Neuronal stem cell (in vitro differentiated cells): Measurements from ENCODE around the gene KCNAB2. TPM values are rescaled to one million over a fixed set of nuclear protein-coding genes. Genes with fewer than 3 reads are reported as not detected.

Experiments used
- DNase-seq: peaks from one replicate; pipeline ENCODE4 v3.0.0-alpha.2; 2013; ENCODE audit warnings: low spot score
- H2AFZ ChIP-seq: one replicate; pipeline ENCODE4 v1.6.1; 2013; ENCODE audit warnings: mild to moderate bottlenecking, low read length, inconsistent platforms
- H2AK5ac ChIP-seq: 2 replicates; pipeline ENCODE4 v1.6.1; 2013; ENCODE audit warnings: low read depth, mild to moderate bottlenecking, inconsistent platforms, low read length, moderate library complexity, mixed read lengths
- H2BK120ac ChIP-seq: 2 replicates; pipeline ENCODE4 v1.6.1; 2013; ENCODE audit warnings: low read depth, mild to moderate bottlenecking, inconsistent platforms, low read length, moderate library complexity, mixed read lengths
- H2BK12ac ChIP-seq: one replicate; pipeline ENCODE4 v1.6.1; 2013; ENCODE audit warnings: low read length, inconsistent platforms
- H2BK15ac ChIP-seq: 2 replicates; pipeline ENCODE4 v1.6.1; 2013; ENCODE audit warnings: mild to moderate bottlenecking, low read length, inconsistent platforms, mixed read lengths
- H2BK5ac ChIP-seq: one replicate; pipeline ENCODE4 v1.6.1; 2013; ENCODE audit warnings: inconsistent platforms, mild to moderate bottlenecking, low read length, moderate library complexity
- H3K14ac ChIP-seq: one replicate; pipeline ENCODE4 v1.6.1; 2013; ENCODE audit warnings: low read length, inconsistent platforms
- H3K18ac ChIP-seq: 2 replicates; pipeline ENCODE4 v1.6.1; 2013; ENCODE audit warnings: low read length, inconsistent platforms
- H3K23ac ChIP-seq: 2 replicates; pipeline ENCODE4 v1.6.1; 2013; ENCODE audit warnings: low read depth, mild to moderate bottlenecking, mixed read lengths, low read length, inconsistent platforms; ENCODE audit not compliant: poor library complexity
- H3K27ac ChIP-seq: replicated peaks from 3 replicates; pipeline ENCODE4 v1.5.1; 2013; ENCODE audit warnings: low read length, inconsistent platforms
- H3K27me3 ChIP-seq, 3 experiments: 2 replicates each; pipeline ENCODE4 v1.6.1; 2013; ENCODE audit warnings: low read length in 3 of 3, mild to moderate bottlenecking in 2 of 3, inconsistent platforms in 1 of 3, low read depth in 1 of 3, mixed read lengths in 1 of 3, moderate library complexity in 1 of 3; ENCODE audit not compliant: control insufficient read depth in 3 of 3, insufficient read depth in 3 of 3
- H3K36me3 ChIP-seq, 2 donors: replicated peaks in 1 of 2; 2 replicates each; pipeline ENCODE4 v1.6.1; 2013; ENCODE audit warnings: low read length in 2 of 2; ENCODE audit not compliant: control insufficient read depth in 2 of 2, insufficient read depth in 2 of 2
- H3K4ac ChIP-seq: 2 replicates; pipeline ENCODE4 v1.6.1; 2013; ENCODE audit warnings: inconsistent platforms, mild to moderate bottlenecking, low read length, moderate library complexity
- H3K4me1 ChIP-seq, 2 donors: 1 replicate in 1 of 2; 2 replicates in 1 of 2; pipeline ENCODE4 v1.6.1; 2013; ENCODE audit warnings: low read length in 2 of 2, low read depth in 1 of 2; ENCODE audit not compliant: control insufficient read depth in 2 of 2, insufficient read depth in 1 of 2
- H3K4me2 ChIP-seq: one replicate; pipeline ENCODE4 v1.6.1; 2013; ENCODE audit warnings: mild to moderate bottlenecking, low read length, inconsistent platforms; ENCODE audit not compliant: insufficient read depth, poor library complexity, severe bottlenecking
- H3K4me3 ChIP-seq, 2 donors: 2 replicates each; pipeline ENCODE4 v1.5.1; 2013; ENCODE audit warnings: low read length in 2 of 2, mild to moderate bottlenecking in 2 of 2, inconsistent platforms in 1 of 2, moderate library complexity in 1 of 2
- H3K79me1 ChIP-seq: one replicate; pipeline ENCODE4 v1.6.1; 2013; ENCODE audit warnings: low read depth, mild to moderate bottlenecking, inconsistent platforms, low read length, moderate library complexity
- H3K9ac ChIP-seq: one replicate; pipeline ENCODE4 v1.6.1; 2013; ENCODE audit warnings: mild to moderate bottlenecking, low read depth, low read length, inconsistent platforms; ENCODE audit not compliant: poor library complexity
- H3K9me3 ChIP-seq, 2 donors: replicated peaks in 1 of 2; 2 replicates each; pipeline versions ENCODE3 to v1.6.1; 2013; ENCODE audit warnings: low read length in 2 of 2, mild to moderate bottlenecking in 2 of 2, inconsistent platforms in 1 of 2, low read depth in 1 of 2, mixed read lengths in 1 of 2, moderate library complexity in 1 of 2; ENCODE audit not compliant: control insufficient read depth in 2 of 2, insufficient read depth in 1 of 2
- H4K8ac ChIP-seq: one replicate; pipeline ENCODE4 v1.6.1; 2013; ENCODE audit warnings: low read depth, mild to moderate bottlenecking, inconsistent platforms, low read length, moderate library complexity
- H4K91ac ChIP-seq: one replicate; pipeline ENCODE4 v1.6.1; 2013; ENCODE audit warnings: low read length, low read depth, mild to moderate bottlenecking, inconsistent platforms; ENCODE audit not compliant: poor library complexity
- WGBS, 2 donors: extraction: QIAGEN DNeasy Blood & Tissue Kit; methylation state at CpG; one replicate each; pipeline ENCODE4 v1.1.7; 2013; ENCODE audit warnings: missing lambda C conversion rate in 2 of 2, mixed read lengths in 1 of 2; ENCODE audit not compliant: insufficient read length in 2 of 2, insufficient replicate concordance in 1 of 2; ENCODE audit errors: extremely low coverage in 2 of 2; 5-methylcytosine and 5-hydroxymethylcytosine counted together
- polyA plus RNA-seq, 2 experiments: library from polyadenylated mRNA; stranded (reverse); fragments of 200-250 nt; gene quantifications; one replicate each; pipeline ENCODE4 v1.2.3, GENCODE V29; 2013

Gene KCNAB2
- 5.4 TPM for polyA plus RNA-seq (2013, experiment 1 of 2)
- 6.0 TPM for polyA plus RNA-seq (2013, experiment 2 of 2)

DNA sequence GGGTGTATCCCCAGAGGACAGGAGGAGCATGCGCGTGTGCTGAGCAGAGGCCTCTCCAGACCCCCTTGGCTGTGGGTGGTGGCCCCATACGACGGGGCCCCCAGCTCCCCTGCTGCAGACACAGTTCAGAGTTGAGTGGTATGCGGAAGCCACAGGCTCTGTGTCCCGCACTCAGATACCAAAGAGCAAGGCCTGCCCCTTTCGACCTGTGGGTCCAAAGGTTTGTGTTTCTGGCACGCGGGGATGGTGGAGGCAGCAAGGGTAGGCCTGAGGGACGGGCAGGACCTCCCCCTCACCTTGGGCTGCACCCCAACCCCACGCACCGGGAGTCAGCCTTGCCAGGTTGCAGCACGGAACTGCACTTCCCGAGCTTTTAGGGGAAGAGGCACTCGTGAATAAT lies at the start of gene KCNAB2:
KCNAB2 (plus strand) TSS at position 328 of the 400 bp plus-strand sequence. CDS start 5,649 bp downstream, outside the sequence.
- no peak within 1 kb of the TSS for H3K4me2 ChIP-seq
- no peak for DNase-seq
- no peak within 1 kb of the TSS for H3K4me3 ChIP-seq
- H3K9me3 ChIP-seq = no peaks in the 10 kb centered on the region
- H3K27me3 ChIP-seq = peaks cover 0 to 12% (median 0%) of the 10 kb centered on the region in 3 experiments
- H3K36me3 ChIP-seq = no peaks in the 10 kb centered on the region
- WGBS, 2 donors = no CpG with 5 or more reads among the region's 15 CpGs
- peak within 1 kb of the TSS; percentile 94 for H3K14ac ChIP-seq
- H2AFZ ChIP-seq = peak within 1 kb of the TSS; percentile 61
- H2BK5ac ChIP-seq = no peak within 1 kb of the TSS
- no peak within 1 kb of the TSS for H2BK15ac ChIP-seq
- H3K9ac ChIP-seq = peak within 1 kb of the TSS; percentile 9
- no peak within 1 kb of the TSS for H2BK120ac ChIP-seq
- no peak within 1 kb of the TSS for H2AK5ac ChIP-seq
- H3K23ac ChIP-seq = peak within 1 kb of the TSS; percentile 23
- H3K79me1 ChIP-seq = no peaks in the 10 kb centered on the region
- H4K91ac ChIP-seq = no peak within 1 kb of the TSS
- H4K8ac ChIP-seq = no peak within 1 kb of the TSS
- peaks cover 10 to 12% of the 10 kb centered on the region in 2 donors for H3K4me1 ChIP-seq
- H2BK12ac ChIP-seq = no peak within 1 kb of the TSS
- H3K18ac ChIP-seq = peak within 1 kb of the TSS; percentile 55
- H3K27ac ChIP-seq = no peak within 1 kb of the TSS
- no peak within 1 kb of the TSS for H3K4ac ChIP-seq

DNA sequence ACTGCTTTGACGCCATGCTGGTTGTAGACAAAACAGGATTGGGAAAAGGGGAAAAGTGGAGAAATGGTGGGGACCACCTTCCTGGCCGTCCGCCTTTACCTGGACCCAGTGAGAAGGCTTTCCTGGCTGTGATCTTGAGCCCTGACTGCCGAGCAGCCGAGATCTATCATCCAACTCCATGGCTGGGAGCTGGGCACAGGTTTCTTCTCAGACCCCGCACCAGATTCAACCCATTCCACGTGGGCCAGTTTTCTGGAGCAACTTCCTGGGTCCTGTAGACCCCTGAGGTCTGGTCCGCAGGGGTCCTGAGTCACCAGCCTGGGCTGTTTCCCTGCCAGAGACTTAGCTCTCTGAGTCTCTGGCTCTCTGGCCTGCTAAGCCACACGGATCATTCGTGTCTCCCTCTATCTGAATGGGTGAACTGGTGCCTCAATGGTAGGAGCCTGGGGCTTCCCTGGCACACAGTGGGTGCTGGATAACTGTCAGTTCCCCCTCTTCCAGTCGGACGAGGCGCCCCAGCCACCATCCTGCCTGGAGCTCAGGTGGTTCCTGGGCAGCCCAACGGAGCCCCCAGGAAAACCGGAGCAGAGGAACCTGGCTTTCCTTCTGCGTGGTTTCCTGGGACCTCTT lies 48.9 kb upstream of the KCNAB2 start:
- H3K79me1 ChIP-seq = peaks cover 2% of the 10 kb centered on the region
- peak overlapping the region; percentile 66 for H2BK5ac ChIP-seq
- no peak overlapping the region for H3K14ac ChIP-seq
- H3K4me1 ChIP-seq = peaks cover 19 to 23% of the 10 kb centered on the region in 2 donors
- no peak overlapping the region for H3K4ac ChIP-seq
- no peaks in the 10 kb centered on the region for H3K27me3 ChIP-seq
- no peak overlapping the region for H3K23ac ChIP-seq
- no peak overlapping the region for H3K27ac ChIP-seq
- peak overlapping the region; percentile 44 for H2AK5ac ChIP-seq
- H4K91ac ChIP-seq = no peak overlapping the region
- H3K9me3 ChIP-seq = no peaks in the 10 kb centered on the region
- H3K18ac ChIP-seq = no peak overlapping the region
- H2BK15ac ChIP-seq = peak overlapping the region; percentile 45
- no peak overlapping the region for H3K4me2 ChIP-seq
- no peak for DNase-seq
- H2BK12ac ChIP-seq = no peak overlapping the region
- no peak overlapping the region for H2BK120ac ChIP-seq
- no CpG with 5 or more reads among the region's 16 CpGs for WGBS, 2 donors
- no peak overlapping the region for H2AFZ ChIP-seq
- no peak overlapping the region for H4K8ac ChIP-seq
- no peak overlapping the region for H3K9ac ChIP-seq
- no peaks in the 10 kb centered on the region for H3K36me3 ChIP-seq
- H3K4me3 ChIP-seq = no peak overlapping the region

DNA sequence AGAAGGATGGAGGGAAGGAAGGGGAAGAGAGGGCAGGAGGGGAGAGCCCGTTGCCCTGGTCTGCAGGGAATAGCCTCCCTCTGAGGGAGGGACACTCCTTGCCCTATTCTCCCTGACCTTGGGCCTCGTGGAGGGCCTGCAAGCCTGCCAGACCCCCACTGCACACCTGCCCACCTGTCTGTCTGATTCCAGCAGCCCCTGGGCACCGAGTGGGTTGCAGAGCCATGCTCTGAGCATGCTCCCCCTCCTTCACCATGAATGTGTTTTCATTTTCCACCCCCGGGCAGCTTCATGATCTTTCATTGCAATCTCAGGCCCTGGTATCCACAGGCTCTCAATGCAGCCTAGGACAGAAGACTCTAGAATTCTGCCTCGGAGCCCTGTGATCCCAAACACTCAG lies 48.4 kb upstream of the KCNAB2 start:
- no peak for DNase-seq

DNA sequence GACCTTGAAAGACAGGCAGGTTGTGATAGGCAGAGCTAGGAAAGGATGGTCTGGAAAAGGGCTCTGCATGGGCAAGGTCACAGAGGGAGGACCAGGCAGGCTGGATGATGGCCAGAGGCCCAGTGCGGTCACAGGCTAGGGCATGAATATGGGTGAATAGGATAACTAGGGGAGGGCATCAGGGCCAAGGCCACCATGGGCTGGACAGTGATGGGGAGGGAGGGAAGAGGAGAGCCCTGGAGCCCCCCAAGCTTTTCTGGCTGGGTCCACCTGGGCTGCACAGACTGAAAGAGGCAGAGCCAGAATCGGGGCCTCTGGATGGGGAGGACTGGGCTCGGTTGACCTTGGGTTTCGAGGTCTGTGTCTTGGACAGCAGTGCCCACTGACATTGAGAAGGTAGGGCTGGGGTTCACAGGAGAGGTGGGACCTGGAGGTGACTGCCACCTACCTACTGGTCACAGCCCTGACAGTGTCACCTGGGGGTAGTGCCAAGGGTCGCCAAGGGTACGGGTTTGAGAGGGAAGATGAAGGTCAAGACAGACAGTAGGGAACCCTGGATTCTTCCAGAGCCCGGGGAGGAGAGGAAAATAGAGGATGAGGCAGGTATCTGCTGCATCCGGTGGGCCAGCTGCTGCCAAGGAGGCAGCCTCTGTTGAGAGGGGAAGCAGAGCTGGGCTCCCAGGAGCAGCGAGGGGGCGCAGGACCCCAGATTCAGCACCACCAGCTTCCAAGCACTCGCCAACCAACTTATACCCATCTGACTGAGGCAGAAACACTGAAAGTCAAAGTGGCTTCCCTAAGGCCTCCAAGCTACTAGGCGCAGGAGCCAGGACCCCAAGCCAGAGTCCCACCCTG lies 47.4 kb upstream of the KCNAB2 start:
- H2BK120ac ChIP-seq = no peak overlapping the region
- no peak overlapping the region for H3K4me3 ChIP-seq
- H3K4me1 ChIP-seq = peaks cover 27 to 30% of the 10 kb centered on the region in 2 donors
- no peak for DNase-seq
- no peaks in the 10 kb centered on the region for H3K9me3 ChIP-seq
- H2AK5ac ChIP-seq = no peak overlapping the region
- no peak overlapping the region for H2BK5ac ChIP-seq
- no peaks in the 10 kb centered on the region for H3K36me3 ChIP-seq
- no peak overlapping the region for H4K8ac ChIP-seq
- H3K4me2 ChIP-seq = no peak overlapping the region
- no peak overlapping the region for H3K27ac ChIP-seq
- no peak overlapping the region for H3K23ac ChIP-seq
- peaks cover 2% of the 10 kb centered on the region for H3K79me1 ChIP-seq
- no CpG with 5 or more reads among the region's 12 CpGs for whole genome bisulfite sequencing, 2 donors
- H3K9ac ChIP-seq = no peak overlapping the region
- peak overlapping the region; percentile 35 for H3K18ac ChIP-seq
- no peak overlapping the region for H2BK15ac ChIP-seq
- H3K4ac ChIP-seq = no peak overlapping the region
- H3K14ac ChIP-seq = no peak overlapping the region
- H2AFZ ChIP-seq = no peak overlapping the region
- H4K91ac ChIP-seq = no peak overlapping the region
- H2BK12ac ChIP-seq = no peak overlapping the region
- H3K27me3 ChIP-seq = peaks cover 0 to 6% (median 0%) of the 10 kb centered on the region in 3 experiments

More for the DNA sequence above, 48.4 kb upstream of the KCNAB2 start:
- H3K79me1 ChIP-seq = peaks cover 2% of the 10 kb centered on the region
- no peaks in the 10 kb centered on the region for H3K36me3 ChIP-seq
- no CpG with 5 or more reads among the region's 5 CpGs for WGBS, 2 donors
- no peak overlapping the region for H3K23ac ChIP-seq
- no peak overlapping the region for H4K8ac ChIP-seq
- peak overlapping the region; percentile 18 for H2AK5ac ChIP-seq
- no peak overlapping the region for H3K4me3 ChIP-seq
- no peak overlapping the region for H3K9ac ChIP-seq
- H2BK5ac ChIP-seq = no peak overlapping the region
- peak overlapping the region; percentile 56 for H2BK15ac ChIP-seq
- no peak overlapping the region for H2BK120ac ChIP-seq
- H3K4me1 ChIP-seq = peaks cover 19 to 23% of the 10 kb centered on the region in 2 donors
- H4K91ac ChIP-seq = no peak overlapping the region
- H3K9me3 ChIP-seq = no peaks in the 10 kb centered on the region
- H3K27me3 ChIP-seq = peaks cover 0 to 4% (median 0%) of the 10 kb centered on the region in 3 experiments
- H2BK12ac ChIP-seq = no peak overlapping the region
- no peak overlapping the region for H3K4ac ChIP-seq
- no peak overlapping the region for H3K14ac ChIP-seq
- no peak overlapping the region for H3K4me2 ChIP-seq
- no peak overlapping the region for H3K18ac ChIP-seq
- no peak overlapping the region for H3K27ac ChIP-seq
- H2AFZ ChIP-seq = no peak overlapping the region
